Measurements from ENCODE around the gene MYO7A. TPM values are rescaled to one million over a fixed set of nuclear protein-coding genes. Genes with fewer than 3 reads are reported as not detected.

The MYO7A gene
- total and polyA plus RNA-seq, 2 experiments from 2014 or later: 9.8 to 10.1 TPM

DNA sequence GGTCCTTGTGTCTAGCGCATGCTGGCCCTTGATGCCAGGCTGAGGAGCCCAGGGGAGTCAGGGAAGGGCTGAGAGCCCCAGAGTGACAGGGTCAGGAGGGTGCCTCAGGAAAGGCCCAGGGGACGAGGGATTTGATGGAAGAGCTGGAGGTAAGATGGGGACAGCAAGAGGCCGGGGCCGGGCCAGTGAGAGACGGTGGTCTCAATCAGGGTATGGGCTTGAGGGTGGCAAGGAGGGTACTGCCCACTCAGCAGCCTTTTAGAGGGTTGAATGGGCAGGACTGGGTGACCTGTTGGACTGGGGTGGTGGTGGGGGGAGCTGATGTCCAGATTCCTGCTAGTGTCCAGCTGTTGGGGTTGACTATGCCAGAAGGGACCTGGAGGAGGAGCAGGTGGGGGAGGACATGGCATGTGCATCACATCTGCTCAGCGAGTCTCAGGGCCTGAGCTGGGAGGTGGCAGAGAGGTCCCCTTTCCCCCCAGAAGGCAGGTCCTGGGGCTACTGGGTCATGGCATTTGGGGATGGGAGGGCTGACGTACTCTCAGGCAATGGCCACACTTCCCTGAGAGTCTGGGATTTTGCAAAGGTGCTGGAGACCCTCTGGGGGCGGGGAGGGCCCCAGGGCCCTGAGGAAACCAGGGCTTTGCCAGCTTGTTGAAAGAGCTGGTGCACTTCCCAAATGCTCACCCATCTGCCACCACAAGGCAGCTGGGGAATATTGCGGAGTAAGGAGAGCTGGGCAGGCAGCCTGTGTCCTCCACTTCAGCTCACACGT is 18.4 kb downstream of the MYO7A start:
- H3K9me2 ChIP-seq (replicated peaks; ENCODE audit: insufficient read depth): no peaks in the 10 kb centered on the region
- H3K4me3 ChIP-seq: no peak overlapping the region
- no peaks in the 10 kb centered on the region for H3K36me3 ChIP-seq (replicated peaks; ENCODE audit: insufficient read depth, low read depth)
- DNase-seq (ENCODE audit: low spot score): no peak
- no peaks in the 10 kb centered on the region for H3K9me3 ChIP-seq (ENCODE audit: low read depth)
- no peak overlapping the region for H3K27ac ChIP-seq
- TF ChIP-seq, protein P1, sequence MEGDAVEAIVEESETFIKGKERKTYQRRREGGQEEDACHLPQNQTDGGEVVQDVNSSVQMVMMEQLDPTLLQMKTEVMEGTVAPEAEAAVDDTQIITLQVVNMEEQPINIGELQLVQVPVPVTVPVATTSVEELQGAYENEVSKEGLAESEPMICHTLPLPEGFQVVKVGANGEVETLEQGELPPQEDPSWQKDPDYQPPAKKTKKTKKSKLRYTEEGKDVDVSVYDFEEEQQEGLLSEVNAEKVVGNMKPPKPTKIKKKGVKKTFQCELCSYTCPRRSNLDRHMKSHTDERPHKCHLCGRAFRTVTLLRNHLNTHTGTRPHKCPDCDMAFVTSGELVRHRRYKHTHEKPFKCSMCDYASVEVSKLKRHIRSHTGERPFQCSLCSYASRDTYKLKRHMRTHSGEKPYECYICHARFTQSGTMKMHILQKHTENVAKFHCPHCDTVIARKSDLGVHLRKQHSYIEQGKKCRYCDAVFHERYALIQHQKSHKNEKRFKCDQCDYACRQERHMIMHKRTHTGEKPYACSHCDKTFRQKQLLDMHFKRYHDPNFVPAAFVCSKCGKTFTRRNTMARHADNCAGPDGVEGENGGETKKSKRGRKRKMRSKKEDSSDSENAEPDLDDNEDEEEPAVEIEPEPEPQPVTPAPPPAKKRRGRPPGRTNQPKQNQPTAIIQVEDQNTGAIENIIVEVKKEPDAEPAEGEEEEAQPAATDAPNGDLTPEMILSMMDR (IDR thresholded peaks at IDR 0.05; ENCODE audit: poor library complexity): no peak
- TF ChIP-seq EZH2phosphoT487 (IDR thresholded peaks at IDR 0.05; ENCODE audit: low read depth, severe bottlenecking, unreplicated experiment) (no peak), EZH2 (IDR thresholded peaks at IDR 0.05; ENCODE audit: borderline replicate concordance) (no peak)
- H3K27me3 ChIP-seq: no peaks in the 10 kb centered on the region
- WGBS (ENCODE audit: low lambda C conversion rate, missing lambda C conversion rate): 96% methylated on average over 10 of the region's 10 CpGs
- H2AFZ ChIP-seq: no peak overlapping the region
- H4K20me1 ChIP-seq (ENCODE audit: insufficient read depth, poor library complexity, severe bottlenecking): no peaks in the 10 kb centered on the region
- no peak overlapping the region for H3K4me2 ChIP-seq
- H3K79me2 ChIP-seq: no peaks in the 10 kb centered on the region
- peaks cover 27% of the 10 kb centered on the region for H3K4me1 ChIP-seq (ENCODE audit: insufficient read depth)

- Histone ChIP-seq H4K20me1 (ENCODE audit: insufficient read depth, poor library complexity, severe bottlenecking) (no peaks in the 10 kb centered on the region), H3K36me3 (replicated peaks; ENCODE audit: insufficient read depth, low read depth) (no peaks in the 10 kb centered on the region), H3K4me2 (no peak overlapping the region), H3K27me3 (no peaks in the 10 kb centered on the region), H3K9me3 (ENCODE audit: low read depth) (no peaks in the 10 kb centered on the region), H3K9me2 (replicated peaks; ENCODE audit: insufficient read depth) (no peaks in the 10 kb centered on the region), H3K4me3 (no peak overlapping the region), H2AFZ (no peak overlapping the region), H3K4me1 (ENCODE audit: insufficient read depth) (peaks cover 26% of the 10 kb centered on the region), H3K79me2 (no peaks in the 10 kb centered on the region), H3K27ac (no peak overlapping the region)
- 86% methylated on average over 1 of the region's 1 CpG for WGBS (ENCODE audit: low lambda C conversion rate, missing lambda C conversion rate)
- TF ChIP-seq EZH2 (IDR thresholded peaks at IDR 0.05; ENCODE audit: borderline replicate concordance) (no peak), EZH2phosphoT487 (IDR thresholded peaks at IDR 0.05; ENCODE audit: low read depth, severe bottlenecking, unreplicated experiment) (no peak)
- TF ChIP-seq, protein P1 (IDR thresholded peaks at IDR 0.05; ENCODE audit: poor library complexity): no peak
- no peak for DNase-seq (ENCODE audit: low spot score)
Measured at GRCh38 chr11:77147036-77147315, 18.9 kb downstream of the MYO7A start.

DNA sequence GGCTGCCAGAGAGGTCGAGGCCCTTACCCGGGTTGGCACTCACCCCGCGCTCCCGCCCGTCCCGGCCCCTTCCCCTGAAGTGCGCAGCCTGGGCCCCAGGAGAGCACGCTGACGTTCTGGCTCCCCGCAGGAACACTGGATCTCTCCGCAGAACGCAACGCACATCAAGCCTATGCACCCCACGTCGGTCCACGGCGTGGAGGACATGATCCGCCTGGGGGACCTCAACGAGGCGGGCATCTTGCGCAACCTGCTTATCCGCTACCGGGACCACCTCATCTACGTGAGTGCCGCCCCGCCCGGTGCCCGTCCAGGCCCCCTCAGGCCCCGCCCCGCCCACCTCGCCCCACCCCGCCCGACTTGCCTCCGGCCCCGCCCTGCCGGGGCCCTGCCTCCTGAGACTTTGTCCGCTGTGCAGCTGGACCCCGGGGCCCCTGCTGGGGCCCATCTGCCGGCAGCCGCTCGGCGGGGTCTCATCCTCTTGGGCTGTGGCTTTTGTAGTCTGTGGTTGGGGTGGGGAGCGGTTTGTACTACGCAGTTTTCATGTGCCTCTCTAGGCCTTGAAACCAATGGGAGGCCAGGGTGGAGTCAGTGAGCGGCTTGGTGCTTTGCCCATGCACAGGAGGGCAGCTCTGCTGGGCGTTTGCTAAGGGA is 19.7 kb downstream of the MYO7A start:
- no peaks in the 10 kb centered on the region for H3K27me3 ChIP-seq
- peak overlapping the region; percentile 13 for H3K4me3 ChIP-seq
- H3K36me3 ChIP-seq (replicated peaks; ENCODE audit: insufficient read depth, low read depth): no peaks in the 10 kb centered on the region
- no peak overlapping the region for H3K27ac ChIP-seq
- no peaks in the 10 kb centered on the region for H3K79me2 ChIP-seq
- H3K9me2 ChIP-seq (replicated peaks; ENCODE audit: insufficient read depth): no peaks in the 10 kb centered on the region
- peak overlapping the region; percentile 87 for H3K4me2 ChIP-seq
- peak overlapping the region; percentile 75 for H2AFZ ChIP-seq
- peaks cover 29% of the 10 kb centered on the region for H3K4me1 ChIP-seq (ENCODE audit: insufficient read depth)
- 9% methylated on average over 24 of the region's 47 CpGs for WGBS (ENCODE audit: low lambda C conversion rate, missing lambda C conversion rate)
- H4K20me1 ChIP-seq (ENCODE audit: insufficient read depth, poor library complexity, severe bottlenecking): no peaks in the 10 kb centered on the region
- no peaks in the 10 kb centered on the region for H3K9me3 ChIP-seq (ENCODE audit: low read depth)
- peak; percentile 67 for DNase-seq (ENCODE audit: low spot score)
- TF ChIP-seq EZH2phosphoT487 (IDR thresholded peaks at IDR 0.05; ENCODE audit: low read depth, severe bottlenecking, unreplicated experiment): no peak
- TF ChIP-seq, protein P1 (IDR thresholded peaks at IDR 0.05; ENCODE audit: poor library complexity): no peak
- TF ChIP-seq EZH2 (IDR thresholded peaks at IDR 0.05; ENCODE audit: borderline replicate concordance): no peak

Data from hepatocyte (in vitro differentiated cells).